Karpas-422 (cell line): Measurements from ENCODE around the gene ITGA5. TPM values are rescaled to one million over a fixed set of nuclear protein-coding genes. Genes with fewer than 3 reads are reported as not detected.

Experiments
- DNase-seq: peaks from one replicate; pipeline ENCODE4 v3.0.0-alpha.2; 2015
- H2AFZ ChIP-seq: fragments of 200-600 bp; sonication (generic); 2 replicates; pipeline ENCODE4 v1.6.1; 2014; ENCODE audit warnings: antibody characterized with exemption, low read length, mixed read lengths
- H3K27ac ChIP-seq: fragments of 200-600 bp; sonication (generic); 2 replicates; pipeline ENCODE4 v1.5.1; 2014; ENCODE audit warnings: mild to moderate bottlenecking, low read length, moderate library complexity
- H3K27me3 ChIP-seq: fragments of 200-600 bp; sonication (generic); 2 replicates; pipeline ENCODE4 v1.6.1; 2014; ENCODE audit warnings: low read length, mixed read lengths
- H3K36me3 ChIP-seq: fragments of 200-600 bp; sonication (generic); 2 replicates; pipeline ENCODE4 v1.6.1; 2014; ENCODE audit warnings: low read length, mixed read lengths; ENCODE audit not compliant: insufficient read depth
- H3K4me1 ChIP-seq: fragments of 200-600 bp; sonication (generic); 2 replicates; pipeline ENCODE4 v1.6.1; 2014; ENCODE audit warnings: mild to moderate bottlenecking, low read length, mixed read lengths
- H3K4me2 ChIP-seq: fragments of 200-600 bp; sonication (generic); 2 replicates; pipeline ENCODE4 v1.6.1; 2014; ENCODE audit warnings: low read length, low read depth, mild to moderate bottlenecking; ENCODE audit not compliant: poor library complexity, severe bottlenecking
- H3K4me3 ChIP-seq: fragments of 200-600 bp; sonication (generic); 2 replicates; pipeline ENCODE4 v1.5.1; 2014; ENCODE audit warnings: mild to moderate bottlenecking, antibody characterized with exemption, low read length, mixed read lengths
- H3K79me2 ChIP-seq: fragments of 200-600 bp; sonication (generic); 2 replicates; pipeline ENCODE4 v1.6.1; 2014; ENCODE audit warnings: mild to moderate bottlenecking, low read length, mixed read lengths
- H3K9ac ChIP-seq: fragments of 200-600 bp; sonication (generic); 2 replicates; pipeline ENCODE4 v1.6.0; 2014; ENCODE audit warnings: low read length
- H3K9me2 ChIP-seq: fragments of 200-600 bp; sonication (generic), shearing (Covaris generic); replicated peaks from 2 replicates; pipeline ENCODE4 v1.6.0; 2014; ENCODE audit warnings: mild to moderate bottlenecking, low read length, moderate library complexity; ENCODE audit not compliant: insufficient read depth
- H3K9me3 ChIP-seq: fragments of 300-700, 200-600 bp; sonication (generic); 2 replicates; pipeline ENCODE4 v1.6.1; 2014; ENCODE audit warnings: low read length, mixed read lengths
- H4K20me1 ChIP-seq: fragments of 200-600 bp; sonication (generic); 2 replicates; pipeline ENCODE4 v1.6.1; 2014; ENCODE audit warnings: mild to moderate bottlenecking, antibody characterized with exemption, low read length, low read depth; ENCODE audit not compliant: insufficient read depth
- total RNA-seq: library from RNA; depleted of rRNA; stranded (reverse); fragments of >200 nt; shearing (Covaris generic); gene quantifications from 2 replicates; pipeline ENCODE4 v1.2.3, GENCODE V29; 2014; ENCODE audit warnings: low replicate concordance

The ITGA5 gene
- total RNA-seq, 1 experiment from 2014 or later, result not detected

DNA sequence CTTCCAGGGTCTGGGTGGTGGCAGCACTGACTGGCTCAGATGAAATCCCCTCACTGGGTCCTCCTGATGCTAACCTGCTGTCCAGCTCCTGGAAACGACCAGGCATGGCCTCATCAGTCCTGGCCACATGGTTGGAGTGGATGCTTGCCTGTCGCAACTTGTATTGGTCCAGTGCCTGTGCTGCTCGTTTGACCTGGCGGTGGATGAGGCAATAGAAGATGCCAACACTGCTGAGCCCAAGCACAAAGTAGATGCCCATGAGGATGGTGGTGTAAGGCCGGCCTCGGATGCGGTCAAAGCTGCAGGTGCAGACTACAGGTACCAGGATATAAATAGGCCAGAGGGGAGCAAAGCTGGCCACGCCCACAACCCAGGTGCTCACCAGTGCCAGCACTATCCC, 56.0 kb downstream of the ITGA5 start:
- Histone ChIP-seq H3K9me2 (no peaks in the 10 kb centered on the region), H3K4me1 (peaks cover 29% of the 10 kb centered on the region), H3K79me2 (no peaks in the 10 kb centered on the region), H3K4me3 (no peak overlapping the region), H3K27me3 (no peaks in the 10 kb centered on the region), H3K9ac (no peak overlapping the region), H4K20me1 (no peaks in the 10 kb centered on the region), H3K36me3 (no peaks in the 10 kb centered on the region), H3K4me2 (no peak overlapping the region), H3K9me3 (no peaks in the 10 kb centered on the region), H2AFZ (no peak overlapping the region), H3K27ac (no peak overlapping the region)
- no peak for DNase-seq

DNA sequence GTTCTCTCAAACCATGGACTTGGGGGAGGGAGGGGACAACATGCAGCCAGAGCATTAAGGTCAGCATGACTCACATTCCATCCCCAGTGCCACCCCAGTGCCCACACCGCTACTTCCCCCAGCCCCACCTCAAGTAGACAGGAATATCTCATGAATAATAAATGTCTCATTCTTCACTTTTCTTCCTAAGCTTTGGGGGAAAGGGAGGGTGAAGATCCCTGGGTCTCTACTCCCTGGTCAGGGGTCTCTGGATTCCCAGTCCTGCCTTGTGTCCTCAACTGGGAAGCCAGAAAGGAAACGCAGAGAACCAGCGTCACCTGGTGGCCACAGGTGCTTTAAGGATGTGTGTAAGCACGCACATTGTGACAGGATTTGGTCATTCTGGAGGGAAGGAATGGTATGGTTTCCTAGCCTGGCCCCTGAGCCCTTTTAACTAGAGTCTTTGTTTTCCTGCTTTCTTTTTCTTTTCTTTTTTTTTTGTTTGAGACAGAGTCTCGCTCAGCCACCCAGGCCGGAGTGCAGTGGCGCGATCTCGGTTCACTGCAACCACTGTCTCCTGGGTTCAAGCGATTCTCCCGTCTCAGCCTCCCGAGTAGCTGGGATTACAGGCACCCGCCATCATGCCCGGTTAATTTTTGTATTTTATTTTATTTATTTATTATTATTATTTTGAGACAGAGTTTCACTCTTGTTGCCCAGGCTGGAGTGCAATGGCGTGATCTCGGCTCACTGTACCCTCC, 58.2 kb downstream of the ITGA5 start:
- Histone ChIP-seq H2AFZ (no peak overlapping the region), H3K36me3 (no peaks in the 10 kb centered on the region), H3K4me3 (no peak overlapping the region), H3K27ac (no peak overlapping the region), H3K9me2 (no peaks in the 10 kb centered on the region), H3K4me1 (peaks cover 45% of the 10 kb centered on the region), H3K9me3 (no peaks in the 10 kb centered on the region), H3K27me3 (no peaks in the 10 kb centered on the region), H4K20me1 (no peaks in the 10 kb centered on the region), H3K4me2 (no peak overlapping the region), H3K9ac (no peak overlapping the region), H3K79me2 (no peaks in the 10 kb centered on the region)
- DNase-seq, result peak; percentile 86

DNA sequence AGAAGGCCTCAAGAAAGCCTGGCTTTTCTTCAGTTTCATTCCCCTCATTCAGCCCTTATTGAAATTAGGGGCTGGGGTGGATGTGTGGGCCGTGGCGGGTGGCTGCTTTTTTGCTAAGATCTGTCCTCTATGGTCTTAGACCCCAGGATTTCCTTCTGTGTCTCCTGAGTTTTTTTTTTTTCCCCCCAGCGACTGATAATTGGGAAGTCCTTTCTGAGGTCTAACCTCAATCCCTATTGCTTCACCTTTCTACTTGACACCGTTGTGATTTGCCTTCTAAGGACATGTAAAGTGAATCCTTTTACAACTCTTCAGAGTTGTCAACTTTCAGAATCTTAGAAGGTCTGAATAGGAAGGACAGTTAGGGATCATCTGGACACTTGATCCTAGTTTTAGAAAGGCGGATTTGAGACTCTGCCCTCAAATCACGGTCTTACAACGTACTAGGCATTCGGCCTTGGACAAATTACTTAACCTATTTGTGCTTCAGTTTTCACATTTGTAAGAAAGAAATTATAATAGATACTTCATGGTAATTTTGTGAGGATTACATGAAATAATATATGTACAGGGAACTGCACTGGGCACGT, 59.2 kb downstream of the ITGA5 start:
- peak overlapping the region; percentile 68 for H3K9ac ChIP-seq
- peak overlapping the region; percentile 63 for H3K27ac ChIP-seq
- H2AFZ ChIP-seq, result peak overlapping the region; percentile 76
- no peak for DNase-seq
- H3K27me3 ChIP-seq, result no peaks in the 10 kb centered on the region
- H3K79me2 ChIP-seq, result no peaks in the 10 kb centered on the region
- H3K36me3 ChIP-seq, result no peaks in the 10 kb centered on the region
- H3K4me1 ChIP-seq, result peaks cover 45% of the 10 kb centered on the region
- H3K4me3 ChIP-seq, result peak overlapping the region; percentile 85
- no peaks in the 10 kb centered on the region for H3K9me2 ChIP-seq
- H4K20me1 ChIP-seq, result no peaks in the 10 kb centered on the region
- no peaks in the 10 kb centered on the region for H3K9me3 ChIP-seq
- peak overlapping the region; percentile 99 for H3K4me2 ChIP-seq

DNA sequence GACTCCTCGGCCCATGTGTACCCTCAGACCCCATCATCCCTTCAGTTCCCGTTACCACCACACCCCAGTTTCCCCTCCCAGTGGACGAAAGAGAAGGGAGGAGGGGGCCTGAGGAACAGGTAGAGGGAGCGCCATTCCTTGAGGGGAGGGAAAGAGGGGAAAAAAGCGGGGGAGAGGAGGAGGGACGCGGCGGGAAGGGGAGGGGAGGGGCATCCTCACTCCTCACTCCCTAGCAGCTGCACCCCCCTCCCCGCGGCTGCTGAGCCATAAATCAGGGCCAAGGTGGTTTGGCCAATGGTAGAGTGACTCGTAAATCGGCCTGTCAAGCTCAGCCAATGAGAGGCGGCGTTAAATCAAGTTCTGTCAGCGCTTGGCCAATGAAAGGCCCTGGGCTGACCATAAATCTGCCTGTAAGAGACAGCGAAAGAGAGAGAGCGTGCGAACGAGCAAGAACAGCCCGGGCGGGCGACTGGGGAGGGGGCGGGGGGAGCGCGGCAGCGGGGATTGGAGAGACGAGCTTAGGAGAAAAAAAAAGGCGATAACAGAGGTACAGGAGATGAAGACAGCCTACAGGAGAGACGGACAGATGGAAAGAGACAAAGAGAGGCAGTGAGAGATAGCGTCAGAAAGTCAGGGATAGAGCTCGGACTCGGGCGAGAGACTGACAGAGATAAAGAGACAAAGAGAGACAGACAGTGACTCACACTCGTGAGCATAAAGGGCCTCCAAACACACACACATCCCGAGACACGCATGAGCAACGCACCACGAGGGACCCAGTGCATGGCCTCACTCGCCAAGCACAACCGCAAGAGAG, 59.9 kb downstream of the ITGA5 start:
- Histone ChIP-seq H3K79me2 (no peaks in the 10 kb centered on the region), H3K9me2 (no peaks in the 10 kb centered on the region), H3K9ac (peak overlapping the region; percentile 87), H3K4me2 (peak overlapping the region; percentile 99), H4K20me1 (no peaks in the 10 kb centered on the region), H3K4me1 (peaks cover 40% of the 10 kb centered on the region), H3K27ac (peak overlapping the region; percentile 72), H2AFZ (peak overlapping the region; percentile 87), H3K4me3 (peak overlapping the region; percentile 85), H3K27me3 (no peaks in the 10 kb centered on the region), H3K9me3 (no peaks in the 10 kb centered on the region), H3K36me3 (no peaks in the 10 kb centered on the region)
- peak; percentile 99 for DNase-seq

DNA sequence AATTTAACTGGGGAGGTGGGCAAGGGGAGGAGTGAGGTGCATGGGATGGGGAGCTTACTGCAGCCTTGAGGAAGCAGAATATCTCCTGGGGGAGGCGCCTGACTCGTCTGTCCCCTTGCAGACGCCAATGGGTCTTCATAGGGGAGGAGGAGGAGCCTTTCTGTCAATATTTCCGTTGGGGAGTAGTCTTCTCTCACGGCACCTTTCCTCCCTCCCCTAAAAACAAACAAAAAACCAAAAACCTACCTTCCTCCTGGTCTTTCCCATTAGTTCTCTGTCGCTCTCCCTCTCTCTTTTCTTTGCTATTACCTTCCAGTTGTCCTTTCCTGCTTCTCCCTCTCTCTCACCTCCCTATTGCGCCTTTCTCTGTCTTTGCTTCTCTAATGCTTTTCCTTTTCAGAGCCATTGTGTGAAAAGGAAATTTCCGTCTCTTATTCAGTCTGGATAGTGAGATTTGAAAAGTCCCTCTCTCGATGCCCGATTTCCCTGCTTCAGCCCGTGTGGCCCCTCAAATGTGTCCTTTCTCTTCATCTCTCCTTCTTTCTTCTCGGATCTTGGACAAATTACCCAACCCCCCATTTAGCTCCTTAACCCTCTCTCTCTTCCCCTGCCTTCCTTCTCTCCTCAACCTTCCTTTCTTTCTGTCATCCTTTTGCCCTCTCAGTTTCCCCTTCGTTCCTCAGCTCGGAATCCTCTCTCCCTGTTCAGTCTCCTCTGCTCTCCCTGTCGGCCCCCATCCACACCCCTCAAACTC, 60.7 kb downstream of the ITGA5 start:
- Histone ChIP-seq H3K9me3 (no peaks in the 10 kb centered on the region), H3K4me2 (peak overlapping the region; percentile 99), H2AFZ (peak overlapping the region; percentile 87), H3K9me2 (no peaks in the 10 kb centered on the region), H3K27ac (peak overlapping the region; percentile 72), H4K20me1 (no peaks in the 10 kb centered on the region), H3K36me3 (no peaks in the 10 kb centered on the region), H3K4me1 (peaks cover 39% of the 10 kb centered on the region), H3K9ac (peak overlapping the region; percentile 87), H3K27me3 (no peaks in the 10 kb centered on the region), H3K4me3 (peak overlapping the region; percentile 85), H3K79me2 (no peaks in the 10 kb centered on the region)
- peak; percentile 66 for DNase-seq

DNA sequence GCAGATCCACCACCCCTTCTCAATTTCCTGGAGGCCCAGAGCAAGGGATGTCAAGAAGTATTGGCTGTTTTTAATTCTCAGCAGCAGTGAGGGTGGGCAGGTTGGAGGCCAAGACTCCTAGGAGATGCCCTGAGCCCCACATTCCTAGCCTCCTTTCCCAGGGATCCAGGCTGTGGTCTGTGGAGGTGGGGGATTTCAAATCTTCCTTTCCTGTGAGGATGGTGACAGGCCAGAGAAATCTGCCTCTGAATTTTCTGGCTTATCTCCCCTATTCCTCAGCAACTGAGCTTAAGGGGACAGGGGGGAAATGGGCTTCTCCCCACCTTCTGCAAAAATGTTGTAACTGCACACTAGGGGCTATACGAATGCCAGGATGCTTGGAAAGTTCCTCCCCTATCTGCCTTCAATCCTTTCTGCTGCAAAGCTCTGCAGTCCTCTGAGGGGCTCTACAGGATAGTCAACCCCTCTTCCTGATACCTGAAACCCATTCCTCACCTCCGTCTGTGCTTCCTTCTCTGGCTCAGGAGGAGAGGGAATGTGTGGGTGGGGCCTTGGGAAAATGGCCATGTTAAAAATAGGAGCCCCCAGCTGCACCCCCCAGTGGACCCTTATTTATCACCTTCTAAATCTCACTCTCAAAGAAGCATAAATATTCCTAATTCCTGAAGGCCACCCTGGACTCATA, 61.4 kb downstream of the ITGA5 start:
- Histone ChIP-seq H3K9me2 (no peaks in the 10 kb centered on the region), H3K4me3 (peak overlapping the region; percentile 85), H3K79me2 (no peaks in the 10 kb centered on the region), H3K36me3 (no peaks in the 10 kb centered on the region), H3K4me1 (peaks cover 39% of the 10 kb centered on the region), H3K9ac (peak overlapping the region; percentile 87), H4K20me1 (no peaks in the 10 kb centered on the region), H3K4me2 (peak overlapping the region; percentile 99), H2AFZ (no peak overlapping the region), H3K9me3 (no peaks in the 10 kb centered on the region), H3K27me3 (no peaks in the 10 kb centered on the region), H3K27ac (no peak overlapping the region)
- DNase-seq, result no peak

DNA sequence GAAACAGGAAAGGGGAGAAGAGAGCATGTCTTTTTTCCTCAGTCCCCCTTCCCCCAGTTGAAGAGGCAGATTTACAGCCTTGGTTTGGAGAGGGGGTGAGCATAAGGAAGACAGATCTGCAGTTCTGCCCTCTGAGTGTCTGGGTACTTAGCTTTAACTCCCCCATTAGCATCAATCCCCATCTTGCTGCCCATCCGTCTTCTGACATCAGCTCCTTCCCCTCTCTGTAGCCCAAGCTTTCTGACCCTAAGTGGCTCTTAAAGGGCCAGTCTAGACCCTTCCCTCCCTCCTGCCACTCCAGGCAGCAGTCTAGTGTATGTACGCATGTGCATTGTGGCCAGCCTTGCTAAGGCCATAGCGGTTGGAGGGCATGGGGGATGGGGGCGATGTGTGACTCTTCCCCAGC, 62.1 kb downstream of the ITGA5 start:
- Histone ChIP-seq H3K9me2 (no peaks in the 10 kb centered on the region), H2AFZ (no peak overlapping the region), H3K79me2 (no peaks in the 10 kb centered on the region), H3K4me1 (peaks cover 39% of the 10 kb centered on the region), H3K4me2 (peak overlapping the region; percentile 99), H3K27me3 (no peaks in the 10 kb centered on the region), H3K9ac (peak overlapping the region; percentile 87; the same call in 1 of the 2 replicates), H4K20me1 (no peaks in the 10 kb centered on the region), H3K9me3 (no peaks in the 10 kb centered on the region), H3K4me3 (no peak overlapping the region; the same call in 1 of the 2 replicates), H3K27ac (no peak overlapping the region), H3K36me3 (no peaks in the 10 kb centered on the region)
- no peak for DNase-seq
